ENCODE results near the gene DYRK1A.

DYRK1A gene

DNA sequence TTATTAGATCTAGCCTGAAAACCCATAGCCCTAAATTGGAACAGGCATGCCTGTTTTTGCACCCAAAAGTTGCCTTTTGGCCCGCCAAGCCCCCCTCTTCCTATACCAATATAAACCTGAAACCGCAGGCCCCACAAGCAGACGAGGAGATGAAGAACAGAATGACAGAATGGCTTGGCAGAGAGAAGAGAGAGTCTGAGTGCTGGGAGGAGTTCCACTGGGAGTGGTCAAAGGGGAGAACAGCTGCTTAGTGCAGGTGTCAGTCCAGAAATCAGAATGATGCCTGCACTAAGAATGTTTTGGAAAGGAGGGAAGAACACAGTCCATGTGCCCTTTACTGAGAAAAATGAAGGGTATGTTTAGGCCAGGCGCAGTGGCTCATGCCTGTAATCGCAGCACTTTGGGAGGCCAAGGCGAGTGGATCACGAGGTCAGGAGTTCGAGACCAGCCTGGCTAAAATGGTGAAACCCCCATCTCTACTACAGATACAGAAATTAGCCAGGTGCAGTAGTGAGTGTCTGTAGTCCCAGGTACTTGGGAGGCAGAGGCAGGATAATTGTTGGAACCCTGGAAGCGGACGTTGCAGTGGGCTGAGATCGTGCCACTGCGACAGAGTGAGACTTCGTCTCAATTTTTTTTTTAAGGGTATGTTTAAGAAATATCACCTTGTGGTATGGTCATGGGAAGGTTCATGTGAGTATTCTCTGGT is 9.4 kb downstream of the DYRK1A start:
- no peak overlapping the region for H3K27ac ChIP-seq (ENCODE audit: low read length)
- peaks cover 100% of the 10 kb centered on the region for H3K79me2 ChIP-seq (ENCODE audit: low read length)
- no peaks in the 10 kb centered on the region for H3K36me3 ChIP-seq (replicated peaks; ENCODE audit: insufficient read depth, low read length)
- no peak overlapping the region for H2AFZ ChIP-seq (ENCODE audit: low read length)
- H3K4me1 ChIP-seq (ENCODE audit: low read length), result peaks cover 7% of the 10 kb centered on the region
- H3K9ac ChIP-seq (ENCODE audit: low read length), result no peak overlapping the region
- no peaks in the 10 kb centered on the region for H3K9me2 ChIP-seq (replicated peaks; ENCODE audit: insufficient read depth, low read length)
- H3F3A ChIP-seq (ENCODE audit: insufficient read depth, low read length), result peaks cover 3% of the 10 kb centered on the region; the same call in 1 of the 2 replicates
- H3K9me3 ChIP-seq (replicated peaks; ENCODE audit: insufficient read depth, low read length), result no peaks in the 10 kb centered on the region
- no peak for DNase-seq
- H3K27me3 ChIP-seq (replicated peaks; ENCODE audit: insufficient read depth, low read length), result no peaks in the 10 kb centered on the region
- H3K4me3 ChIP-seq (ENCODE audit: low read length), result no peak overlapping the region
- H4K20me1 ChIP-seq (ENCODE audit: insufficient read depth, low read length), result peaks cover 99% of the 10 kb centered on the region
- TF ChIP-seq EZH2phosphoT487 (IDR thresholded peaks at IDR 0.05; ENCODE audit: low read length), result no peak
- TF ChIP-seq, protein P1, sequence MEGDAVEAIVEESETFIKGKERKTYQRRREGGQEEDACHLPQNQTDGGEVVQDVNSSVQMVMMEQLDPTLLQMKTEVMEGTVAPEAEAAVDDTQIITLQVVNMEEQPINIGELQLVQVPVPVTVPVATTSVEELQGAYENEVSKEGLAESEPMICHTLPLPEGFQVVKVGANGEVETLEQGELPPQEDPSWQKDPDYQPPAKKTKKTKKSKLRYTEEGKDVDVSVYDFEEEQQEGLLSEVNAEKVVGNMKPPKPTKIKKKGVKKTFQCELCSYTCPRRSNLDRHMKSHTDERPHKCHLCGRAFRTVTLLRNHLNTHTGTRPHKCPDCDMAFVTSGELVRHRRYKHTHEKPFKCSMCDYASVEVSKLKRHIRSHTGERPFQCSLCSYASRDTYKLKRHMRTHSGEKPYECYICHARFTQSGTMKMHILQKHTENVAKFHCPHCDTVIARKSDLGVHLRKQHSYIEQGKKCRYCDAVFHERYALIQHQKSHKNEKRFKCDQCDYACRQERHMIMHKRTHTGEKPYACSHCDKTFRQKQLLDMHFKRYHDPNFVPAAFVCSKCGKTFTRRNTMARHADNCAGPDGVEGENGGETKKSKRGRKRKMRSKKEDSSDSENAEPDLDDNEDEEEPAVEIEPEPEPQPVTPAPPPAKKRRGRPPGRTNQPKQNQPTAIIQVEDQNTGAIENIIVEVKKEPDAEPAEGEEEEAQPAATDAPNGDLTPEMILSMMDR (IDR thresholded peaks at IDR 0.05; ENCODE audit: low read length), result no peak
- no peak overlapping the region for H3K4me2 ChIP-seq (ENCODE audit: low read depth, low read length)

DNA sequence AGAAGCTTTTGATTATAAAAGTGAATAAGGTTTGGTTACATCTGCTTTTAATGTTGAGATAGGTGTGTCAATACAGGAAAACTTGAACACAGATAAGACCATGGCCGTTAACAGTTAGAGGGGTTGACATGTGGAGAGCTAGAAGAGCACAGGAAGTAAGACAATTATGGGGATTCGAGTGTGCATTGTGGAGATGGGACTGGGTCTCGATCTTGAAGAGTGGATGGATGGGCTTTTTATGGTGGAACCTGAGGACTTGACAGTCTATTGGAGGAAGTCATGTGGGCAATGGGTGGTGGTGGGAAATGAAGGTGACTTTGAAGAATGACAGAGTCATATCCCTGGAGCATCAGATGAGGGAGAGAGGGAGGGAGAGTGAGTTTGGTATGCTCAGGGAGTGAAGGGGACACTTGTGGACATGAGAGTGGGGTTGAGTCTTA is 12.1 kb downstream of the DYRK1A start:
- Histone ChIP-seq H4K20me1 (ENCODE audit: insufficient read depth, low read length) (peaks cover 99% of the 10 kb centered on the region), H3K27ac (ENCODE audit: low read length) (no peak overlapping the region), H3K4me3 (ENCODE audit: low read length) (no peak overlapping the region), H3K9me2 (replicated peaks; ENCODE audit: insufficient read depth, low read length) (no peaks in the 10 kb centered on the region), H3K36me3 (replicated peaks; ENCODE audit: insufficient read depth, low read length) (no peaks in the 10 kb centered on the region), H3K27me3 (replicated peaks; ENCODE audit: insufficient read depth, low read length) (no peaks in the 10 kb centered on the region), H3K4me1 (ENCODE audit: low read length) (no peaks in the 10 kb centered on the region), H3K9ac (ENCODE audit: low read length) (no peak overlapping the region), H2AFZ (ENCODE audit: low read length) (no peak overlapping the region), H3K4me2 (ENCODE audit: low read depth, low read length) (no peak overlapping the region), H3K79me2 (ENCODE audit: low read length) (peaks cover 100% of the 10 kb centered on the region), H3F3A (ENCODE audit: insufficient read depth, low read length) (no peaks in the 10 kb centered on the region), H3K9me3 (replicated peaks; ENCODE audit: insufficient read depth, low read length) (no peaks in the 10 kb centered on the region)
- no peak for TF ChIP-seq EZH2phosphoT487 (IDR thresholded peaks at IDR 0.05; ENCODE audit: low read length)
- TF ChIP-seq, protein P1 (IDR thresholded peaks at IDR 0.05; ENCODE audit: low read length), result no peak
- TF ChIP-seq EZH2 (optimal IDR thresholded peaks at IDR 0.05; ENCODE audit: low read depth, low read length), result no peak
- no peak for DNase-seq

DNA sequence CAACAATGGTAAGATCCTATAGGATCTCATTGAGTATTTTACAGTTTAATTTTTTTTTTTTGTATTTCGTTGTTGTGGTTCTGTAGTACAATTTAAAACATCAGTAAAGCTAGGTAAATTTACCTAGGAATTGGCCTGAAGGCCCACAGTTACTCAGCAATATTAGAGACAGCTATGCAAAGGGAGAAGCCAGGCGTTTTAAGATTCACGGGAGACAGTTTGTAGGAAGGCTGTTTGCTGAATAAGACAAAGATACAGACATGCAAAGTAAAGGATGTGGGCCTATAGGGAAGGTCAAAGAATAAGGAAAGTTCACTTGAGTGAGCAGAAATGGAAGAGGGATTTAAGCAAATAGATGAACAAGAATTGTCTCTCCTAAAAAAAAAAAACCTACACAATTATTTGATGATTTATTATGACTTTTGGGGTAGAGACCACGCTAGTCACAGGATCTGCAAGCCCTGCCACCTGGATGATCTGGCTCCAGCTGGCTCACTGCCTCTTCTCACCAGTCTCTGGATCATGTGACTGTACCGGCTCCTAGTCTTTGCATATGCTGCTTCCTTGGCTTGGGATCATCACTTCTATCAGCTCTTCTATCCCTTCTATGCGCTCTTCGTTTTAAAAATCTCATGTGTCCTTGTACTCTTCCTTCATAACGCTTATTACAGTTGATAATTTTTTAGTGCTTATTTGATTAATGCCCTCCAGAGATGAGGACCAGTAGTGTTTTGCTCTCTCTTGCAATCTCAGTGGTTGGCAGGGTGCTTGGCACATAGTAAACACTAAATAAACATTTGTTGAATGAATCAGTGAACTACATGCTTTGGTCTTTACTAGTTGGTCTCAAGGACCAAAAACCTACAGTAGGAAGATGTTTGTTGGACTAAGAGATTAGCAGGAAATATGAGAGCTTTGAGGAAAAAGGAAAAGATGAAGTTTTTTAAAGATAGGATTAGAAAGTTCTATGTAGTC is 14.1 kb downstream of the DYRK1A start:
- Histone ChIP-seq H4K20me1 (ENCODE audit: insufficient read depth, low read length) (peaks cover 100% of the 10 kb centered on the region), H3K79me2 (ENCODE audit: low read length) (peaks cover 100% of the 10 kb centered on the region), H3F3A (ENCODE audit: insufficient read depth, low read length) (no peaks in the 10 kb centered on the region), H3K9me3 (replicated peaks; ENCODE audit: insufficient read depth, low read length) (no peaks in the 10 kb centered on the region), H2AFZ (ENCODE audit: low read length) (no peak overlapping the region), H3K4me3 (ENCODE audit: low read length) (no peak overlapping the region), H3K4me2 (ENCODE audit: low read depth, low read length) (no peak overlapping the region), H3K9ac (ENCODE audit: low read length) (no peak overlapping the region), H3K4me1 (ENCODE audit: low read length) (no peaks in the 10 kb centered on the region), H3K27me3 (replicated peaks; ENCODE audit: insufficient read depth, low read length) (no peaks in the 10 kb centered on the region), H3K27ac (ENCODE audit: low read length) (no peak overlapping the region), H3K36me3 (replicated peaks; ENCODE audit: insufficient read depth, low read length) (no peaks in the 10 kb centered on the region), H3K9me2 (replicated peaks; ENCODE audit: insufficient read depth, low read length) (no peaks in the 10 kb centered on the region)
- DNase-seq, result no peak
- TF ChIP-seq EZH2 (optimal IDR thresholded peaks at IDR 0.05; ENCODE audit: low read depth, low read length) (no peak), EZH2phosphoT487 (IDR thresholded peaks at IDR 0.05; ENCODE audit: low read length) (no peak)
- TF ChIP-seq, protein P1 (IDR thresholded peaks at IDR 0.05; ENCODE audit: low read length), result no peak

All from MM.1S (cell line).